GM18907 (cell line): ENCODE measurements around the gene FBN1.
A peak's percentile ranks its signal among the peaks of the same experiment; 100 is the strongest.

Experiments
- ATAC-seq: cut with Tn5 transposase; IDR thresholded peaks from one replicate; pipeline ENCODE4 v1.9.1; 2021; ENCODE audit warnings: mild to moderate bottlenecking, moderate library complexity; ENCODE audit not compliant: unreplicated experiment

Gene FBN1

DNA sequence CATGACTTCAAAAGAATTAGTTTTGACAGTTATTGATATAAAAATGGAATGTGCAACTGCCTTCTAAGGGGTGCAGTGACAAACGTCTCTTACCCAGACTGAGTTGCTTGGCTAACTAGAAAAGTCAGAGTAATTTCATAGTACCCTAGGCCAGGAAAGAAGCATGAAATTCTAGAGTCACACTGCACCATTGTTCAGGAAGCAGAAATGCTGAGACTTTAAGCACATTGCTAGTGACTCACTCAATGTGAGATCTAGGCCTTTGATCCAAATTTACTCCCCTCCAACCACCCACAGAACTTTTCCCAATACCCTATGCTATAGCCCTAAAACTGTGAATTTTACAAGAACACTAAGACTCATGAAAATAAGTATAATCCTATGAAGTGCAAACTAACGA is 203.5 kb downstream of the FBN1 start:
- ATAC-seq: no peak

DNA sequence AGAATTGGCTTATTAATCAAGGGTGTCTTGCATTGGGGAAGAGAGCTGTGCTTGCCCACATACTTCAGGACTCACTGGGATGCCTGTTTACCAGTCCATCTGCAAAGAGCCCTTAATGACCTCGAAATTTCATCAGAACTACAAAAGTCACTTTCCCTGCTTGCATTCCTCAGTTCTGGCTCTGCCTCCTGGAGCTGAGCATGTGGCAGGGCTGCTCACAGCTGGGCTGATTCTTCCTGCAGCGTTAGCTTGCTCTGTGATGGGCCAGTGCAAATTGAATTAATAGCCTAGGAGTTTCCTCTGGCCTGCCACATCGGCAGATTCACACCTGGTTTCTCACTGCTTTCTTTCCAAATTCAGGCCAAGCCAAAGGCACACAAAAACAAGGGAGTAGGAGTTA is 205.4 kb downstream of the FBN1 start:
- ATAC-seq: no peak

DNA sequence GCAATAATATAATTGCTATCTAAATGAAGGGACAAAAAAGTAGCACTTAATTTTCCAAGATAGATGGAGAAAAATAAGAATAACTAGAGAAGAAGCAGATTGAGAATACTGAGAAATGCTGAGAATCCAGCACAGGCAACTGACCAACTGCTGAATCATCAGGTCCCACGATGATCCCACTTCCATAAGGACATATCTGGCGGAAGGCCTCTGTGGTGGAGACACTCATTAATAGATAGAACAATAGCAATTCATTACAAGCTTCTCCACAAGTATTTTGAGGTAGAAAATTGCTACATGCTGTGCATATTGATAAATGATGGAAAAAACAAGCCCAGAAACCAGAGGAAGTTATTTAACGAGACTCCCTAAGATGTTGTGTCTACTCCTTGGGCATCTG is 208.3 kb downstream of the FBN1 start:
- ATAC-seq: no peak

DNA sequence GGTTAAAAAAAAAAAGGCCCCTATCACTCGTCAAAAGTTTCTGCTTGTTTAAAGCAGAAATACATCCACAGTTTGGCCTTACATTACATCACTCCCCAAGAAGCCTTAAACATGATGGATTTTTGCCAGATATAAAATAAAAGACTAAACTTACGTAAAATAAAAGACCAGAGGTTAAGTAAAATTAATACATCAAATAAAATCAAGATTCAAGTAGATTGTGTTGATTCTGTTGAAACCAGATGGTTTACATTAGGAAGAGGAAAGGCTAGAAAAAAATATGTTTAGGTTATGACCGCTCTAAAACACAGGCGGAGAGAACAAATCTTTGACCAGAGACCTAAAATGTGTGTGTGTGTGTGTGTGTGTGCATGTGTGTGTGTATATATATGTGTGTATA is 210.2 kb downstream of the FBN1 start:
- ATAC-seq: no peak

DNA sequence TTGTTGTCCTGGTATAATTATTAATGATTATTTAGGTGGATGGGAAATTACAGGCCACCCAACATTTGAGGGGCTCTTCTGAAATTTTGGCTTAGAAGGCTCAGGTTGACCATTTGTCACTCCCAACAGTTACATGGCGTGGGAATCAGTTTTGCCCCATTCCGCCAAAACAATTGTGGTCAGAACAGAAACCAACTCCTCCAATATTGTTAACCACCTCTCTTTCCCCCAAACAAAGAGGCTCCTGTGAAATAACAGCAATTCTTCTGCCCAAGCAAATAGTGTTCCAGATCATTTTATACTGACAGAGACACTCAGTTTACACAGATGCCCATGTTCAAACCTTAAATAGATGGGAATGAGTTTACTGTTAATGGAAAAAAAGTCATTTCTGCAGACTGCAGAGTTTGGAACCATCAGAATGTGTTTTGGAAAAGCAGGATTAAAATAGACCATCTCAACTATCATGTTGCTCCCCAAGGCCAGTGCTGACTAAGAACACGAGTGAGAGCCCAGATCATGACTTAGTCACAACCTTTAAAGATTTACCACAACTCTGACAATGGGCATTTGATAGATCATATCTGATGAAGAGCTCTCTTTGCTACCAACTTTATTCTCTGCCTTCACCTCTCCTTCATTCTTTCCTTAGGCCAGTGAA is 212.2 kb downstream of the FBN1 start:
- peak; percentile 83 for ATAC-seq

DNA sequence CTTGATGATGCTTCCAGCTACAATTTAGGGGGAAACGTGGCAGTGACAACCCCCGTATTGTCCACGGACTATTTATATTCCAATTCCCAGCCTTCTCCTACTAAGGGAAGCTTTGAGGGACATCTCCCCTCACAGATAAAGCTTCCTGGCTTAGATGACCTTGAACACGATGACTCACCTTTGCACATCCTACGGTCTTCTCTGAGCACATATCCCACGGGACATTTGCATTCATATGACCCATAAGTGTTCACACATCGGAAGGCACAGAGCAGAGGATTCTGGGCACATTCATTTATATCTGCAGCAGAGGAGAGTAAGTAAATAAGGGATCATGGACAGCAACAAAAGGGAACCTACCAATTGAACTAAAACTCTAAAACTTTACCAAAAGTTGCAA is 212.8 kb downstream of the FBN1 start:
- no peak for ATAC-seq

DNA sequence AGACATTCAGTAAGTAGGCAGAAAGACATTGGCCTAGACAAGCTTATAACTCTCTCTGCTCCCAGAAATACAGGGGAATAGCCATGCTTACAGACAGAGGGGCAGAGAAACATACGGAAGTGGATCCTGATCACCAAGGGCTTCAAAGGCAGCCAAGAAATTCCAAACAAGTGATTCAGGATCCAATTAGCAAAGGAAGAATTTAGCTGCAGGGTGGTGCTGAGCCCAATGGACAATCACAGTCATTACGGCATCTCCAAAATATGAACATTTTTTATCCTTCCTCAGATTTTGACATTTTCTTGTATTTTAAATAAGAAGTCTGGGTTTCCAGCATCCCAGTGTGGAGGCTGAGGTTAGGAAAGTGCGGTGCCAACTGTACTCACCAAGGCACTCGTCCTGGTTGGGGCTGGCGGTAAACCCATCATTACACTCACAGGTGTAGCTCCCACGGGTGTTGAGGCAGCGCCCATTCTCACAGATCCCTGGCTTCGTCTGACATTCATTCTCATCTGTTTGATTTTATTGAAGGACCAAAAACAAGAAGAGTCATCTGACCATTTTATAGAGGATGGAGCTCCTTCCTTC is 217.5 kb downstream of the FBN1 start:
- ATAC-seq: no peak

DNA sequence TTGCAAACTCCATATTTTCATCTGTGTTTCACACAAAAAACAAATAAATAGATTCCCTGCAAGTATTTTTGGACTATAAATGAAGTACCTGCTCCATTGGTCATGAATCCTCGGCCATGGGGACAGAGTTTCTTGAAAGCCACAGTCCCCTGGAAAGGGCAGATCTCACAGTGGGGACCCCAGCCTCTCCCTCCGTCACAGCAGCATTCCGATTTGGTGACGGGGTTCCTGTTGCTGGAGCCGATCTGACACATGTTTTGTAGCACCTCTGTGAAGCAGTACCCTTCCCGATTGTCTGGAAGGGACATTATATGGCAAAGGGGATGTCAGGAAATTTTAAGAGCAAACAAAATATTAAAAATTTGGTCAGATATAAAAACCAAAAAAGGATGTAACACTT is 218.0 kb downstream of the FBN1 start:
- no peak for ATAC-seq

DNA sequence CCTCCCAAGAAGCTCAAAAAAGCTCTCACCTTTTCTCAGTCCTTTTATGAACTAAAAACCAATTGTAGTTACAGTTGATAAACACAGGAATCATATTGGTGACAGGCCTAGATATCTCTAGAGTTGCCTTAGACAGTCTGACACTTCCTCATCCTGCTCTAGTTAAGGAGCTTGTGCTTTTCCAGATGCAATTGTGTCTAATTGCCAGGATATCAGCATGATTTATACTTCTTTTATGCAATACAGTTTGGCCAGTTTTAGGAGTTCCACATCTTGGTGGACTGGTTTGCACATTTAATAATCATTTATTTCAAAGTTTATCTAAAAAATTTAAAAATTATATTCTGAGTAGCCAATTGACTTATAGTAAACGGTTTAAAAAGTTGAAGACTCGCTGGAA is 218.6 kb downstream of the FBN1 start:
- ATAC-seq: no peak

DNA sequence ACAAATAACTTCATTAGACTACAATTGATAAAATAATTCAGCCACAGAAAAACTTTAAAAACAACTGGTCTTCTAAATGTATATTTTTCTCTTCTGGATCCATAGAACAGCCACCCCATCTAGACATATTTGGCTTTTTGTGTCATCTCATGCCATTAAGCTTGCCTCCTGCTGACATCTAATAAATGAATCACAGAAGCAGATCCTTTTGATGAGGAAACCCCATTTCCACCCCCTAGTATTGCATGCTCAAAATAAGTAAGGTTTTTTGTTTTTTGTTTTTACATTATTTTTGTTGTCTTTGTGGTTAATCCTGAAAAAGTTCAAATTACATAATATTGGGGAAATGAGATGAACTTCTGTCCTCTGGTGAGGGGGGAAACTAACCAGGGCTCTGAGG is 219.5 kb downstream of the FBN1 start:
- no peak for ATAC-seq

DNA sequence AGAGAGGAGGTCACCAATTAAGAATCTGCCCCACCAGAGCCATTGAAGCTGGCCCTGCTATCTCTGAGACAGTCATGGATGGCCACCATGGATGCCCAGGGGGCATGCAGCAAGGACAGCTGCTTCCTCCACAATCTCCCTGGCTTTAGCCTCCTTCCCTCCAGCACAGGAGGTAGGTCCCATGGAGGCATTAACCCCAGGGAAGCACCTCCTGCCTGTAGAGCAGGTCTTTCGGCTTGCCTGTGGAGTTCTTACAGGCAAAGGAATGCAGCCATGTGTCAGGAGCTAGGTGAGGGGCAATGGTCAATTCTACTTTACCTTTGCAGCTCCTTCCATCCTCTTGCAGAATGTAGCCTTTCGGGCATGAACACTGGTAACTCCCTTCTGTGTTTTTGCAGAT is 220.5 kb downstream of the FBN1 start:
- no peak for ATAC-seq

DNA sequence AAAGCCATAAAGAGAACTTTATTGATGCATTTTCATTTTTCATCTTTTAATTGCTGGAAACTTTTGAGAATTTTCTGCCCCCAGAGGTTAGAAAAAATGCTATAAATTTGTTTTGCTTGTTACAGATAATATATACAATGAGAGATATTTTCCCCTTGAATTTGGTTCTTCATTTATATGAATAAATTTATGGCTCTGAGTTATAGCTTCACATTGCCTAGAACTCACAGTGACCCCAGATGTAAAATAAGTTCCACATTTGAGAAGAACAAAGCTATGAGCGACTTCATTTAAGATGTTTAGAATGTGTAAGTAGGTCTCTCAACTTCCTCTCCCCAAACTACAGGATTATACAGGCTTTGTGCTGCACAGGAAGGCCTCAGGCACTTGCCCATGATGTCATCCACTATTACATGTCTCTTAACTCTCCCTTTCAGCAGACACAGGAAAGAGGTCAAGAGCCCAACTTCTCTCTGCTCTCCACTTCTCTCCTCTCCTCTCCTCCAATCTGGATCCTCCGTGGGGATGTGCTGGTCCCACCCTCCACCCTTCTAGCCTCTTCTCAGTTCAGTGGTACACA is 221.5 kb downstream of the FBN1 start:
- no peak for ATAC-seq

DNA sequence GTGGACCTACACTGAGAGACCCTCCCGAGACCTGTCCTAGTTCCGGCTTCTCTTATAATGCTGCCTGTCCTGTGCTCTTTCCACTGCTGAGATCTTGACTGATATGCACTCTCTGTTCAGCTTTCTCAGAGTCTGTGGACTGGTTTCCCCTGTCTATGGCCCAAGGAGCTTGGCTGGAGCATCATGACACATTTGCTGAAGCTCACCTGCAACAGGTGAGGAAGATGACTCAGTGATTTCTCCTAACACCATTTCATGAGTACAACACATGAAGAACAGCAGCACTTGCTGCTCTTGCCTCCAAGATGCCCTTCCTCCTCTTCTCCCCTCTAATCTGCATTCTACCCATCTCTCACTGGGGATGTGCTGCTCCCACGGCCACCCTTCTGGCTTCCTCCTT is 222.2 kb downstream of the FBN1 start:
- ATAC-seq: no peak

DNA sequence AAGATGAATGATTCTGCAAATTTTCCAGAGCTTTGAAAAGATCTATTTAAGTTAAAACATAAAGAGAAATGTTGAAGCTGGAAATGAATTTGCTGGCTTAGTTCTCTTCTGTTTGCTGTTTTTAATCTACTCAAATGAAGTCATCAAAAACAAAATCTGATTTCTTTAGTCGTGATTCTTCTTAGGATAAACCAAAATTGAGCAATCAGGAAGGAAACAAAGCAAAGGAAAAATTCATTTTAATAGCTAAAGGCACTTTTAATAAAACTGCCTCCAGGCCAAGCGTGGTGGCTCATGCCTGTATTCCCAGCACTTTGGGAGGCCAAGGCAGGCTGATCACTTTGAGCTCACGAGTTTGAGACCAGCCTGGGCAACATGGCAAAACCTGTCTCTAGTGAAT is 223.1 kb downstream of the FBN1 start:
- no peak for ATAC-seq

DNA sequence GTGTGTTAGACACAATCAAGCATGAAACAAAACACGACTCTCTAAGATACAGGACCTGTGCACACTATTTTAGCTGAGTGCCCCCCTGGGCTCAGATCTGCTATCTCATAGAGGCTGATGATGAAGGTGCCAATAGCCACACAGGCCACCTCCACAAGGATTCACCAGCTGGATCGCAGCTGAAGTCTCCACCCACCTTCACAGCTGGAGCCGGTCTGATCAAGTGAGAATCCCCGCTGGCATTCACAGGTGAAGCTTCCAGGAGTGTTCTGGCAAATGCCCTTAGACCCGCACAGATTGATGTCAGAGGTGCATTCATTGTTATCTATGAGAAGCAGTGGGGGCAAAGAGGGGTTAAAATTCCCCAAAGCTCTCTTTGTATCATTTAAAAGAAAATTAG is 224.1 kb downstream of the FBN1 start:
- ATAC-seq: no peak

DNA sequence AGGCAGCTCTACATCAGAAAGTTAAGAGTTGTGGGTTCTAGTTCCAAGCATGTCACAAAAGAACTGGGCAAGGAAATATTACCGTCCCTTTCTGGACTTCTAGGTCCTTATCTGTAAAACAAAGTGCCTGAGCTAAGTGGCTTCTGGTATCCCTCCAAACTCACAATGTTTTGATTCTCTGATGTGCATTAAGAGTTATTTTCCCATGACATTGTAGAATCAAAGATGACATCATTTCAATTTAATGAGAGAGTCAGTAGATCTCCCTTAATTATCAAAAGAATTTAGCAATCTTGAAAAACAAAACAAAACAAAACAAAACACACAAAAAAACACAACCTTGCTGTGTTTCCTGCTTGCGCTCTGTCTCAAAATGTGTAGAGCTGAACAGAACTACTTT is 225.6 kb downstream of the FBN1 start:
- ATAC-seq: no peak

DNA sequence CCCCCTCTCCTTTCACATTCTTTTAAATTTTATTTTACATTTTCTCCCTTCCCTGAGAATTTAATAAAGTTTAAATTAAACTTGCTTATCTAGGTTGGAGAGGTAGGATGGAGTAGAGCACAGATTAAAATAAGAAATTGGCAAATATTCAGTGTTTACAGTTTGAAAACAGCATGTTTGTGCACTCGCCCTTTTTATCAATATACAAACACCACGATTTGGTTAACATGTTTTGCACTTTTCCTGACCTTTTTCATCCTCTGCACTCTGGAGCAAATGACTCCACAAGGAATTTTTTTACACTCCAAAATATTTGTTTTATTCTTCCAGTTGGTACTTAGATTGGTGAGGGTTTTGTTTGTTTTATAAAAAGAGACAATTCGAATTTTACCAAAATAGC is 227.2 kb downstream of the FBN1 start:
- no peak for ATAC-seq

DNA sequence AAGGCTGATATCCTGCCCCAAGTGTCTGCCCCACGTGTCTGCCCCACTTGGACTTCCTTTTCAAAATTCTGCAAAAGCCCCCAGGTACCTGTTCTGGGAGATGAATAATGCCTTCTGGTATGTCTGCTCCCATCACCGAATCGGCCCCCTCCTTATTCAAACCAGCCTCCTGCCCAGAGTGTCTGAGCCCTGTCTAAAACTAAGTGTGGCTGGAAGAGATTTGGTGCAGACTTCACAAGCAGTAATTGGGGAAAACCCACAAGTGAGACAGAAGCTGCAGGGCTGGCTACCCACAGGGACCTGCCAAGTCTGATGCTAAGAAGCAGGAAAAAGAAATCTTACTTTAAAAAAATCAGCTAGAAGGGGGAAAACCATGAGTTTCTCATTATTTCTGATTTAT is 229.2 kb downstream of the FBN1 start:
- ATAC-seq: no peak

DNA sequence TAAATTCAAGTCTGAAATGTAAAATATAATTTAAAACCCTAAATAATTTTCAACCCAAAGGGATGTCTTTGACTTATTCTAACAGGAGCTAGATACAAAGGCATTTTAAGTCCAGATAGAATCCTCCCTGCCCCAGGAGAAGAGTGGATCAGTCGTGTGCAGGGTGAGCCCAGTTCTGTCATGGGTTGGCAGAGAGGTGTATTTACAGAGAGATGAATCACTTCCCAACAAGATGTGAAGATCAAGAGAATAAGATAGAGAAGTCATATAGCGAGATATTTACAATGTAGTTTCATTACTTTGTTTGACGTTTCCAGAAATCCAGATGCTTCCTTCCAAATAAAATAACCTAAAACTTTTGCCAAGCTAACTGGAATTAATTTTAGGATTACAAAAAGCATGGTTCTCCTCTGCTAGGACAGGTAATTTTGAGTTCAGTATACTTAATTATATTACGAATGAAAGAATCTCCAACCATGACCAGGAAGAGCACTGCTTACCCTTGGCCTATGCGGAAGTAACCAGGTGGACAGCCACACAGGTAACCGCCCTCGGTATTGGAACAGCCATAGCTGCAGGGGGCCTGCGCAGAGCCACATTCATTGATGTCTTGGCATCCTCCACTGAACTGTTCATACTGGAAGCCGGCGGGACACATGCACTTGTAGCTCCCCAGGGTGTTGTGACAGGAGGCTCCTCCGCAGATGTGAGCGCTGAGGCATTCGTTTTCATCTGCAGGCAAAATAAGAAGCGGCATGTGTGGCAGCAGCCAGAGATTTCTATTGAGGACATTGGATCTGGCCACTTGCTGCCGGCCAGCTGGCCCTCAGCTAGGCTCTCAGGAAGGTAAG is 230.2 kb downstream of the FBN1 start:
- ATAC-seq: no peak

DNA sequence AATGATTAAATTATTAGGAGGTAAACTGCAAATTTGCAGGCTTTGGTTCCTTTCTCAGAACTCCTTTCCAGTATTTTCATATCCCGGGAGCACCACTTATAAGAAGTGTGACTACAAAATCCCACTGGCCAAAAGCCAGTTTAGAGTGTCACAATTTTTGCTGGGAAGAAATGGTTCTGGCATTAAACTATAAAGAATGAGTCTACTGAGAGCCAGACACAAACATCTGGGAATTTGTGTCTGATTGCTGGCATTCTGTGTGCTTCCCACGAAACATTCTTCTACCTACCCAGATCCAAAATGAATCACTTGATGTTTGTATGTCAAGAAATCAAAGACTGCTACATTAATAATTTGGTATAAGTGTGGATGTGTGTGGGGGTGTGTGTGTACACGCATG is 231.5 kb downstream of the FBN1 start:
- ATAC-seq: no peak

DNA sequence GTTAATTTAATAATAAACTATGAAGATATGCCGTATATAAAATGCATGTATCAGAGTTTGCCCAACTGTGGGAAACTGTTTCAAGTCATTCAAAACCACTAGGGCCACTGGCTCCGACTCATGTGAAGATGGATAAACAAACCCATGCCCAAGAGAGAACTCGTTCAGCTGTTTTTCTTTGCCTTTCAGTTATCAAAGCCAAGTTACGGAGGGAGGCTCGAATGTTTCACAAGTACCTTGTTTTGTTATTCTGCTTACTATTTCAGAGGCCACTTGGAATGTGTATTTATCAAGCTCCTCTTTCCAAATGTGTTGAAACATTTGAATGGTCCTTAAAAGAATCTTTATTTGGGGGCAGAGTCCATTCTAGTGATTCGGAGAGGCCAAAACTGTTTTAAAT is 232.2 kb downstream of the FBN1 start:
- no peak for ATAC-seq
